Naive thymus-derived CD4-positive, alpha-beta T cell (primary cell): ENCODE measurements around the gene MDFIC. TPM values are rescaled to one million over a fixed set of nuclear protein-coding genes. Genes with fewer than 3 reads are reported as not detected.

Source experiments
- ATAC-seq: fragments of 150-1000 bp; cut with Tn5 transposase; 2 replicates; pipeline ENCODE4 v1.10.0; 2021; ENCODE audit warnings: mild to moderate bottlenecking, moderate library complexity
- CTCF ChIA-PET: fragments of 350-600 bp; sonication (Branson Sonifier 250); formaldehyde crosslinking; loops from one replicate; lab custom pipeline; 2021; ENCODE audit warnings: antibody characterized with exemption; lab: Charles Lee
- POLR2A ChIA-PET: fragments of 350-600 bp; sonication (Branson Sonifier 250); formaldehyde crosslinking; loops from one replicate; lab custom pipeline; 2021; ENCODE audit warnings: antibody characterized with exemption, inconsistent platforms; lab: Charles Lee
- DNase-seq, 9 donors: peaks; one replicate each; pipeline versions ENCODE4 v3.0.0 to v3.0.0-alpha.2; 2020 to 2022; ENCODE audit warnings: mixed read lengths in 1 of 9
- H3K27ac ChIP-seq: one replicate; pipeline ENCODE4 v1.7.0; 2013; ENCODE audit warnings: mild to moderate bottlenecking, low read depth, low read length, moderate library complexity
- H3K27me3 ChIP-seq, 2 donors: one replicate each; pipeline ENCODE4 v1.7.0; 2013; ENCODE audit warnings: low read length in 2 of 2, mild to moderate bottlenecking in 2 of 2, moderate library complexity in 2 of 2; ENCODE audit not compliant: control insufficient read depth in 2 of 2, insufficient read depth in 2 of 2
- H3K36me3 ChIP-seq, 3 experiments: 1 replicate in 2 of 3; 2 replicates in 1 of 3; pipeline ENCODE4 v1.7.0; 2013; ENCODE audit warnings: low read length in 3 of 3, mild to moderate bottlenecking in 3 of 3, moderate library complexity in 1 of 3; ENCODE audit not compliant: insufficient read depth in 3 of 3, control insufficient read depth in 2 of 3
- H3K4me1 ChIP-seq, 2 donors: one replicate each; pipeline ENCODE4 v1.7.0; 2013; ENCODE audit warnings: low read length in 2 of 2, mild to moderate bottlenecking in 2 of 2, moderate library complexity in 1 of 2; ENCODE audit not compliant: control insufficient read depth in 2 of 2, insufficient read depth in 2 of 2
- H3K4me3 ChIP-seq: 2 replicates; pipeline ENCODE4 v1.7.0; 2013; ENCODE audit warnings: mild to moderate bottlenecking, low read length
- H3K9me3 ChIP-seq, 3 experiments: 1 replicate in 2 of 3; 2 replicates in 1 of 3; pipeline ENCODE4 v1.7.0; 2013; ENCODE audit warnings: low read length in 3 of 3; ENCODE audit not compliant: control insufficient read depth in 2 of 3
- H3K27ac Mint-ChIP-seq, 9 donors: one replicate each; pipeline ENCODE4 v1.8.0; 2020 to 2022; ENCODE audit warnings: mixed read lengths in 9 of 9, mild to moderate bottlenecking in 8 of 9, moderate library complexity in 5 of 9, inconsistent platforms in 2 of 9
- H3K27me3 Mint-ChIP-seq, 5 donors: one replicate each; pipeline ENCODE4 v1.8.0; 2021 to 2022; ENCODE audit warnings: mixed read lengths in 5 of 5, mild to moderate bottlenecking in 1 of 5
- H3K36me3 Mint-ChIP-seq, 5 donors: one replicate each; pipeline ENCODE4 v1.8.0; 2020 to 2022; ENCODE audit warnings: mixed read lengths in 5 of 5, mild to moderate bottlenecking in 3 of 5, inconsistent platforms in 1 of 5
- H3K4me1 Mint-ChIP-seq, 7 donors: one replicate each; pipeline ENCODE4 v1.8.0; 2020 to 2022; ENCODE audit warnings: mixed read lengths in 7 of 7, mild to moderate bottlenecking in 3 of 7, inconsistent platforms in 1 of 7
- H3K4me3 Mint-ChIP-seq, 10 donors: one replicate each; pipeline ENCODE4 v1.8.0; 2020 to 2022; ENCODE audit warnings: mild to moderate bottlenecking in 10 of 10, mixed read lengths in 10 of 10, moderate library complexity in 6 of 10, inconsistent platforms in 2 of 10
- H3K9me3 Mint-ChIP-seq, 11 donors: one replicate each; pipeline ENCODE4 v1.8.0; 2020 to 2022; ENCODE audit warnings: mixed read lengths in 11 of 11, mild to moderate bottlenecking in 4 of 11, inconsistent platforms in 1 of 11, moderate library complexity in 1 of 11
- intact Hi-C, 2 donors: fragments of 100-400 bp; cut with micrococcal nuclease; formaldehyde crosslinking; loops; one replicate each; pipeline ENCODE4 v1.15.1; 2023
- polyA plus RNA-seq, 2 donors: library from polyadenylated mRNA; unstranded; fragments of 300-500 nt; fragmentation: Illumina TruSeq; gene quantifications; one replicate each; pipeline ENCODE4 v1.2.3, GENCODE V29; 2021
- total RNA-seq, 6 experiments: library from RNA in 5 of 6; stranded (reverse) in 5 of 6; gene quantifications; 1 replicate in 5 of 6; 2 replicates in 1 of 6; pipeline ENCODE4 v1.2.3 and lab custom pipeline; 2021 to 2026

Gene MDFIC
- total and polyA plus RNA-seq, 7 experiments from 2014 or later = 48.5 to 90.8 (median 58.1) TPM

DNA sequence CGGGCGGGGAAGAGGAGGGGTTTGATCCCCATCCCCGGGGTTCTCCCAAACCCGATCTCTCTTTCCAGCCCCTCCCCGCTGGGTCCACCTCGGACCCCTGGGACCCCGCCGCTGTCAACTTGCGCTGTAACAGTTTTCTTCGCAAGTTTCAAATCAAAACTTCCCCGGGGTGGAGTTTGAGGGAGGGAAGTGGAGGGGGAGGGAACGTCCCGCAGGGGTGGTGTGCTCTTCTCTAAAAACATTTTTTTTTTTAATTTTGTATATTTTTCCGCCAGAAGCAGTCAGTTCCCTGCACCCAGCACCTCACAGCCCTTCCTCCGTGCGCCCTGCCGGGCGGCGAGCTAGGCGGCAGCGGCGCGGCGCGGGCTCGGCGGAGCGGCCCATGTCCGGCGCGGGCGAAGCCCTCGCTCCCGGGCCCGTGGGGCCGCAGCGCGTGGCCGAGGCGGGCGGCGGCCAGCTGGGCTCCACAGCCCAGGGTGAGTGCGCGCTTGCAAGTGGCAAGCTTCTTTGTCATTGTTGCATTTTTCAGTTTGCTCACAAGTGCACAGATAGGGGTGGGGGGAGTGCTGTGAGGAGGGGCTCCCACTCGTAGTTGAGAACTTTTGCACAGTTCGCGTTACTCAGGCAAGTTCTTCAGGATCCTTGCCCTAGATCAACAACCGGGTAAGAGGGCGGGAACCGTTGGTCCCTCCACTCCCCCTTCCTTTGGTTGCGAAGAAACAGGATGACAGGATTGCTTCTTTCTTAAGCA is 933 bp downstream of the MDFIC start:
- ChIA-PET CTCF (interaction anchor here (2.1 kb wide), 1 partner anchor 58 kb away, joined by 13 read pairs; no protein-coding TSS in a partner anchor), POLR2A (interaction anchor here (0.6 to 2.0 kb wide), 7 partner anchors 10 to 82 kb away, joined by 3 to 19 read pairs (median 4); no protein-coding TSS in a partner anchor)
- Histone ChIP-seq H3K4me3 (peak overlapping the region; percentile 80), H3K27ac (peak overlapping the region; percentile 86), H3K9me3 (no peaks in the 10 kb centered on the region), H3K4me1 (peaks cover 13 to 22% of the 10 kb centered on the region in 2 donors), H3K27me3 (no peaks in the 10 kb centered on the region), H3K36me3 (peaks cover 0 to 4% (median 0%) of the 10 kb centered on the region in 3 experiments)
- H3K27me3 Mint-ChIP-seq = no peaks in the 10 kb centered on the region
- H3K36me3 Mint-ChIP-seq = peaks cover 0 to 15% (median 0%) of the 10 kb centered on the region in 5 donors
- H3K4me3 Mint-ChIP-seq = peak overlapping the region; percentile 85 to 99 (median 95)
- ATAC-seq = peak; percentile 81
- H3K27ac Mint-ChIP-seq = peak overlapping the region; percentile 86 to 97 (median 93)
- intact Hi-C loops = loop anchor here (1.0 to 10.0 kb wide), 16 partner anchors 8 to 1988 kb away; partner anchors contain the start of genes TES (in 2 of the 2) and CAPZA2 (in 1 of the 2)
- H3K9me3 Mint-ChIP-seq = no peaks in the 10 kb centered on the region
- peaks cover 21 to 49% (median 42%) of the 10 kb centered on the region in 7 donors for H3K4me1 Mint-ChIP-seq
- DNase-seq = peak; percentile 30 to 73 (median 65)

DNA sequence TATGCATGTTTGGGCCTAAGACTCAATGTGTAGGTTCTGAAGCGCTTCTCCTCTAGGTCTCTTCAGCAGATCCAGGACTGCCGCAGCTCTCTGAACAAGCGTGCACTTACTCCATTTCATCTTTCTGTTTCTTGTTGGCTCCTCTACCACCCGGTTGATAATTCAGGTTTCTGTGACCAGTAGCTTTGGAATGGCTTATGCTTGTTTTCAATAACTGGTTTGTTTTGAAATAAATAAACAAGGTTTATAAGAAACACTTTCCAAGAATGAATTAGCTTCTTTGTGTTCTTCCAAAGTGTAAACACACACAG is 1.5 kb downstream of the MDFIC start:
- H3K27ac Mint-ChIP-seq = peak overlapping the region; percentile 86 to 96 (median 93)
- no peaks in the 10 kb centered on the region for H3K27me3 ChIP-seq
- peak overlapping the region; percentile 80 for H3K4me3 ChIP-seq
- intact Hi-C loops = loop anchor here (1.0 to 10.0 kb wide), 16 partner anchors 8 to 1989 kb away; partner anchors contain the start of genes TES (in 2 of the 2) and CAPZA2 (in 1 of the 2)
- peaks cover 0 to 15% (median 0%) of the 10 kb centered on the region in 5 donors for H3K36me3 Mint-ChIP-seq
- CTCF ChIA-PET = interaction anchor here (2.1 kb wide), 1 partner anchor 58 kb away, joined by 13 read pairs; no protein-coding TSS in a partner anchor
- peak overlapping the region; percentile 86 for H3K27ac ChIP-seq
- peaks cover 21 to 43% (median 41%) of the 10 kb centered on the region in 7 donors for H3K4me1 Mint-ChIP-seq
- POLR2A ChIA-PET = interaction anchor here (0.6 to 2.0 kb wide), 9 partner anchors 9 to 230 kb away, joined by 3 to 19 read pairs (median 3); no protein-coding TSS in a partner anchor
- no peaks in the 10 kb centered on the region for H3K9me3 ChIP-seq
- no peaks in the 10 kb centered on the region for H3K9me3 Mint-ChIP-seq
- DNase-seq (no peak), ATAC-seq (peak; percentile 61)
- peak overlapping the region; percentile 85 to 99 (median 95) for H3K4me3 Mint-ChIP-seq
- peaks cover 18 to 27% of the 10 kb centered on the region in 2 donors for H3K4me1 ChIP-seq
- peaks cover 0 to 4% (median 0%) of the 10 kb centered on the region in 3 experiments for H3K36me3 ChIP-seq
- H3K27me3 Mint-ChIP-seq = no peaks in the 10 kb centered on the region

DNA sequence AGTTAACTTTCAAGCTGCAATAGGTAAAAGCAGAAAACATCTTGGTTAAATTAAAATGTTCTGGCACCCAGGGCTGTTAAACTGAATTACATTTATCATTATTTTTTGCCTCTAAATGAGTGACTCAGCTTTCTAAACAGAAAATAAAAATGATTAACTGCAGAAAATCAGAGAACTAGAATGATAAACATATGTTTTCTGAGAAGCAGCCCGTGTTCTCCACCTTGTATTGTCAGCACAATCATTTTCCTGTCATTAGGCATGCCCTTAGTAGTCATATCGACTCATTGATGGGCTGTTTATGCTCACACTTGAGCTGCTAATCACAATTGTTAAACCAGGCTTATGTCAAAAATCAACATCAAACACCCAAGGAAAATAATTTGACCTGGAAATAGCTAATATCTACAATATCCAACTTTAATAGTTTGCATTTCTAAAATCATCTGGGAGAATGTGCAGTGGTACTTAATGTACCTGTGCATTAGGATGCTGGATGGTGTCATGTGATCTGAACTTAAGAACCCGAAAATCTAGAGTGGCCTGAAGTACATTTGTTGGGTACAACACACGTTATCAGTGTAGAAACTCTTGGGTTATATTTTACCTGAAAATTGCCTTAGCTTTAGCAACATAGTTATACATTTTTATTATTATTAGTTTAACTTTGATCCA is 2.3 kb downstream of the MDFIC start:
- no peak for ATAC-seq
- H3K36me3 Mint-ChIP-seq = peaks cover 0 to 15% (median 0%) of the 10 kb centered on the region in 5 donors
- CTCF ChIA-PET = interaction anchor here (2.1 kb wide), 1 partner anchor 59 kb away, joined by 13 read pairs; no protein-coding TSS in a partner anchor

DNA sequence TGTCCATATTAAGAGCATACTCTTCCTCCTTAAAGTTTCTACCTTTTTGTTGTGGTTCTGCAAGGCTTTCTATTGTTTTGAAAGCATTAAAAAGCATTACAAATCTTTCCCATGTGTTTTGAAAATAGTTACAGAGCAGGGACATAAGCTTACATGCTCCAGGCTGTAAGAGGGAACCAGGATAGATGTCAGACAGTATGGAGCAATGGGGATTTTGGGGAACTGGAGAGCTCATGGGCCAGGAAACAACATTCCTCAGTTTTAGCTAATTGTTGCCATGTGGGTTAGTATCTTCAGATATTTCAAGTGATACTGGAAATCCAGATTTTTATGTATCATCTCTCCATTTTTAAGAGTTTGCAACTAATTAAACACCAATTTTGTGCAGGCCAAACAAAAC is 3.5 kb downstream of the MDFIC start:
- CTCF ChIA-PET = no interaction called here
- POLR2A ChIA-PET = interaction anchor here (0.9 kb wide), 1 partner anchor 10 kb away, joined by 3 read pairs; no protein-coding TSS in a partner anchor

More for the DNA sequence above, 2.3 kb downstream of the MDFIC start:
- H3K27ac ChIP-seq = peak overlapping the region; percentile 86
- H3K27me3 ChIP-seq = no peaks in the 10 kb centered on the region
- Mint-ChIP-seq H3K27me3 (no peaks in the 10 kb centered on the region), H3K27ac (peak overlapping the region; percentile 86 to 96 (median 93)), H3K9me3 (no peaks in the 10 kb centered on the region), H3K4me1 (peaks cover 21 to 42% (median 37%) of the 10 kb centered on the region in 7 donors), H3K4me3 (peak overlapping the region; percentile 85 to 99 (median 95))
- POLR2A ChIA-PET = interaction anchor here (0.7 to 2.0 kb wide), 6 partner anchors 9 to 229 kb away, joined by 3 to 19 read pairs (median 4); no protein-coding TSS in a partner anchor
- peak overlapping the region; percentile 80 for H3K4me3 ChIP-seq
- no peak for DNase-seq
- peaks cover 0 to 4% (median 0%) of the 10 kb centered on the region in 3 experiments for H3K36me3 ChIP-seq
- intact Hi-C loops = loop anchor here (2.0 to 10.0 kb wide), 8 partner anchors 33 to 1989 kb away; partner anchors contain the start of gene TES (in 1 of the 2)
- peaks cover 24 to 34% of the 10 kb centered on the region in 2 donors for H3K4me1 ChIP-seq
- H3K9me3 ChIP-seq = no peaks in the 10 kb centered on the region

DNA sequence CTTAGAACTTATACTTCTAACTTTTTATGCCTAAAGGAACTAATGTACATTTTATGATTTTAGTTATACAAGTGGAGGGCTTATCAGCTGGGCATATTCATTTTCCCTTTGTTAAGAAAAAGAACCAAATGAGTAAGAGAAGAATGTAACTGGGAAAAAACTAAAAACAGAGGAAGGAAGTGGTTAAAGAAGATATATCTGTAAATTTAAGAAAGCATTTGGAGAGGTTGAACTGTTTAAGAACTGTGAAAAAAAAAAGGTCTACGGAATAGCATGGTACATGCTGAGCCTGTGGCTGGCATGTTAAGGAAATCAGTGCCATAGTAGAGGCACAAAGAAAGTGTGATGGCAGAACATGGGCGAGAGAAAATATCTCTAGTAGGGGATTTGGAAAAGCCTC is 6.2 kb downstream of the MDFIC start:
- H3K4me1 Mint-ChIP-seq = peaks cover 20 to 37% (median 31%) of the 10 kb centered on the region in 7 donors
- Histone ChIP-seq H3K27ac (peak overlapping the region; percentile 52), H3K27me3 (no peaks in the 10 kb centered on the region), H3K9me3 (no peaks in the 10 kb centered on the region), H3K4me1 (peaks cover 59 to 72% of the 10 kb centered on the region in 2 donors), H3K36me3 (no peaks in the 10 kb centered on the region), H3K4me3 (peak overlapping the region; percentile 25)
- DNase-seq (no peak), ATAC-seq (no peak)
- POLR2A ChIA-PET = interaction anchor here (1.7 kb wide), 1 partner anchor 10 kb away, joined by 12 read pairs; no protein-coding TSS in a partner anchor
- CTCF ChIA-PET = no interaction called here
- H3K27me3 Mint-ChIP-seq = no peaks in the 10 kb centered on the region
- peaks cover 0 to 24% (median 0%) of the 10 kb centered on the region in 5 donors for H3K36me3 Mint-ChIP-seq
- no peak overlapping the region for H3K27ac Mint-ChIP-seq
- H3K9me3 Mint-ChIP-seq = no peaks in the 10 kb centered on the region
- intact Hi-C loops = loop anchor here (1.0 to 10.0 kb wide), 3 partner anchors 39 to 1993 kb away; a partner anchor contains a TSS
- H3K4me3 Mint-ChIP-seq = no peak overlapping the region

More for the DNA sequence above, 3.5 kb downstream of the MDFIC start:
- no peaks in the 10 kb centered on the region for H3K9me3 ChIP-seq
- intact Hi-C loops = loop anchor here (2.0 to 10.0 kb wide), 3 partner anchors 55 to 1991 kb away; a partner anchor contains a TSS
- Mint-ChIP-seq H3K27me3 (no peaks in the 10 kb centered on the region), H3K27ac (peak overlapping the region; percentile 58 to 88 (median 86)), H3K4me1 (peaks cover 21 to 42% (median 34%) of the 10 kb centered on the region in 7 donors), H3K36me3 (peaks cover 0 to 15% (median 0%) of the 10 kb centered on the region in 5 donors), H3K9me3 (no peaks in the 10 kb centered on the region), H3K4me3 (peak overlapping the region; percentile 65 to 96 (median 86))
- H3K27ac ChIP-seq = peak overlapping the region; percentile 86
- H3K4me3 ChIP-seq = peak overlapping the region; percentile 30
- H3K4me1 ChIP-seq = peaks cover 36 to 47% of the 10 kb centered on the region in 2 donors
- H3K36me3 ChIP-seq = peaks cover 0 to 4% (median 0%) of the 10 kb centered on the region in 3 experiments
- ATAC-seq (no peak), DNase-seq (no peak)
- no peaks in the 10 kb centered on the region for H3K27me3 ChIP-seq

DNA sequence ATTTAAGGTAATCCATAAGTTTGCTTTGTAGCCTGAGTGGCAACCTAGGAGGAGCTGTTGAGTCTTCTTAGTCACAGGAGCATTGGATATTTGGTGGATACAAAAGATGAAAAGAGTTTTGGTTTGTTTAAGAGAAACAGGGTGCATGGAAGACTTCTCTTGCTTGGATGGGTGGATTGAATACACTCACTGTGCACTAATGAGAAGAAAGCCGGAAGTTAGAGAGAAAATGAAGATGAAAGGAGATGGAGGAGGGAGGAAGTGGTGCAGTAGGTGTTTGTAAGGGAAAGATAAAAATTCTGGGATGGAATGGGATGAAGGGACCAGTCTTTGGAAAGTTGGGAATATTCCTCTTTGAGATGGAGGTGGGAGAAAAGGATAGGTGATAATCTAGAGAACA is 7.7 kb downstream of the MDFIC start:
- Mint-ChIP-seq H3K27ac (no peak overlapping the region), H3K27me3 (no peaks in the 10 kb centered on the region), H3K4me3 (no peak overlapping the region), H3K9me3 (no peaks in the 10 kb centered on the region), H3K4me1 (peaks cover 27 to 51% (median 34%) of the 10 kb centered on the region in 7 donors), H3K36me3 (peaks cover 0 to 20% (median 0%) of the 10 kb centered on the region in 5 donors)
- intact Hi-C loops = loop anchor here (10.0 kb wide), 2 partner anchors 845 to 1995 kb away; a partner anchor contains a TSS
- Histone ChIP-seq H3K27me3 (no peaks in the 10 kb centered on the region), H3K4me1 (peaks cover 67 to 78% of the 10 kb centered on the region in 2 donors), H3K4me3 (peak overlapping the region; percentile 4), H3K9me3 (no peaks in the 10 kb centered on the region), H3K36me3 (no peaks in the 10 kb centered on the region), H3K27ac (peak overlapping the region; percentile 49)
- ATAC-seq (no peak), DNase-seq (no peak)
- CTCF ChIA-PET = no interaction called here
- POLR2A ChIA-PET = no interaction called here
